HG03432 (cell line): Measurements from ENCODE around the gene PLD1.
"Not testable (repeated sequence)": the region's sequence is repeated elsewhere in the genome, so short reads cannot be mapped to it uniquely, and the experiment has no call there.

ENCODE experiments used
- ATAC-seq: cut with Tn5 transposase; IDR thresholded peaks from one replicate; pipeline ENCODE4 v1.9.1; 2021; ENCODE audit warnings: mild to moderate bottlenecking, moderate library complexity; ENCODE audit not compliant: unreplicated experiment

The PLD1 gene

DNA sequence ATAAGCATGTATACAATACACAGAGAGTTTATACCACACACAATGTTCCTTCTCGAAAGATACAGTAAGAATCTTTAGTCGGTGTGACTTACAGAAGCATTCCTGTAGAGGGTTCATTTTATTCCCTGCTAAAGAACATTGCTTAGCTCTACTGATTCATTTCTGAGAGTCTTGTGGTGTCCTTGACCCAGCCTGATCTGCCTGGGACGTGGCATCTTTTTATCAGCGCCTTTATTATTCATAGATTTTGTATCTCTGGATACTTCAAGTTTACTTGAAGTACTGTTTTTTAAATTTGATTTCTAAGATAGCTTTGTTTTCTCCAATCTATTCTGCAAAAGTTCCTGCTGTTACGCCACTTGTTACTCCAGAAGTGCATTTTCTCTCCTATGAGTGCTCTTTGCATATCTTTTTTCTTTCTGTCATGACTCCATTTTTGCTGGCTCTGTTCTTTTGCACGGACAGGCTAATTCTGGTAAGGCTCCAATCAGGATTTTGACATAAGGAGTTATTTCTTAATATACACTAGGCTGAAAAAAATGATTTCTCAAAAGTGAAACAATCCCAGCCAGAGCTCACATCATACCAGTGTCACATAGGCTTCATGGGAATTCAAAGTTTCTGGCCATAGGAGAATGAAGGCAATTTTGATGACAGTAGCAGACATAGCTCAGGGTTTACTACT, 235.6 kb downstream of the PLD1 start:
- no peak for ATAC-seq

- ATAC-seq = no peak
These were observed 240.6 kb downstream of the PLD1 start for GRCh38 chr3:171569571-171570132.

DNA sequence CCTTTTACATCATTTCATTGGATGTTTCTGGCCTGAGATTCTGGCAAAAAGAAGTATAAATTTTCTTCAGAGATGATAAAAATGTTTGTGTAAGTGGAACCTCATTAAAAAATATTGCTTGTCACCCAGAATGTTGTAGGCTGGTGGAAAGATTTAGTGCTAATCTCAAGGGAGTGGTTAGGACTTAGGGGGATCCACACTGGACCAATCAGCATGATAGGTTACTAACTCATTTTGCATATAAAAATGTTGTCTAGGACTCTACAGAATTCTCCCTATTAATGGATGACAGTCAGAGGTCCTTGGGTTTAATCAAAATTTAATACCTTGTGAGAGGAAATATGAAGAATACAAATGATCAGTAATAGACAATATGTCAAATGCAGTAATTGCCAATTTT, 241.5 kb downstream of the PLD1 start:
- no peak for ATAC-seq

GRCh38 chr3:171566803-171567422, 243.4 kb downstream of the PLD1 start:
- ATAC-seq = no peak

DNA sequence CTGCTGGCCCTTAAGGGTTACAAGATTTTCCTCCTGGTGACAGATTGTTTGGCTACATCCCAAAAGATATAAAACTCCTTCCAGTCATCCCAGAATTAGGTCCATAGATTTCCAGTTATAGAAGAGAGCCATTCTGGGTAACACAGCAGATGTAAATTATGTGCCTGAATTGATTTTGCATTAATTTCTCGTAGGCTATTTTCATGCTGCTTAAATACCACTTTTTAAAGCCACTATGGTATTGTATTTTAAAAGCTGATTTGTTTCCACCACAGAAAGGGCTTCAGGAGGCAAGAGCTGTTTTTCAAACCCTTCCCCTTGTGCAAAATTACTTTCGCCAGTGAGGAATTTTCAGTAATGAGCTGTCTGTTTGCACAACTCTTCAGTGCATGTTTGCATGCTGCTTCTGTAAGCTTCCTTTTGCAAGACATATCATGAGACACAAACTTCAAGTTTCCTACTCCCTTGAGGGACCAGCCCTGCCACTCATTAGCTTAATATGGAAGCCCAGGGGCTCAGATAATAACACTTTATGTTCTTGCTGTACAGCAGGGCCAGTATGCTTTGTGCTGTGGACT, 244.7 kb downstream of the PLD1 start:
- no peak for ATAC-seq

GRCh38 chr3:171564748-171565480, 245.4 kb downstream of the PLD1 start:
- ATAC-seq = no peak

DNA sequence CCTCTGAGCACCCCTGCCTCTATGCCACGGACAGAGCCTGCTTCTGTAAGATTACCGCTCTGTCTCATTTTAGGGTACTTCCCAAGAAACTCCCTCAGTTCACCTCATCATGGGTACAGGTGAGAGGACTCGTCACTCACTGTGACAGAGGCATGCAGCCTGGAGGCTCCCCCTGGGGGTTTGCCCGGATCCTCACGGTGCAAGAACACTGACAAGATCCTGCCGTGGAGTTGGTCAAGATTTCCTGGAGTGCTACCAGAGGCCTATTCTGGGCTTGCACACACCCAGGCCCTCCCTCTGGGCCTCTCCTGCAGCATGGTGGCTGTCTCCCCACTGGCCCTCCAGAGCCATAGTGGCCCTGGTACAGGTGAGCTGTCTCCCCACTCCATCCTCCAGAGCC, 247.0 kb downstream of the PLD1 start:
- no peak for ATAC-seq

DNA sequence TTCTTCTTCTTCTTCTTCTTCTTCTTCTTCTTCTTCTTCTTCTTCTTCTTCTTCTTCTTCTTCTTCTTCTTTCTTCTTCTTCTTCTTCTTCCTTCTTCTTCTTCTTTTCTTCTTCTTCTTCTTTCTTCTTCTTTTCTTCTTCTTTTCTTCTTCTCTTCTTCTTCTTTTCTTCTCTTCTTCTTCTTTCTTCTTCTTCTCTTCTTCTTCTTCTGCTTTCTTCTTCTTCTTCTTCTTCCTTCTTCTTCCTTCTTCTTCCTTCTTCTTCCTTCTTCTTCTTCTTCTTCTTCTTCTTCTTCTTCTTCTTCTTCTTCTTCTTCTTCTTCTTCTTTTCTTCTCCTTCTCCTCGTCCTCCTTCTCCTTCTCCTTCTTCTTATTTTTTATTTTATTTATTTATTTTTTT, 247.8 kb downstream of the PLD1 start:
- ATAC-seq = not testable (repeated sequence)

GRCh38 chr3:171561596-171562323, 248.5 kb downstream of the PLD1 start:
- peak; percentile 59 for ATAC-seq

DNA sequence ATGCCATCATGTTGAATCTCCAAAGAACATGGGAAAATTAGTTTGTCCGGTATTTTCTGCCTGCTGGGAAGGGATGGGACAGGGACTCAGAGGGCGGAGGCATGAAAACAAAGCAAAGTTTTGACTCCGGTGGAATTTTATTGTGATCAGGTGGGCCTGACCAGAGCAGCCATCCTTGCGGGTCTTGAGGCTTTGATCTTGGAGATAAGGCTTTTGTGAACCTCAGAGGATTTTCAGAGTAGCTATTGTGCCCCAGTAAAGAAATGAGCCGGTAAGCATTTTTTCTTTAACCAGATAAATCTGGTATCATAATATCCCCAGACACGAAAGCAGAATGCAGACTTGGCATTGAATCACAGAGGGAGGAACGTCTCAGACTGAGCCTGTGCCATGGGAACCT, 250.7 kb downstream of the PLD1 start:
- no peak for ATAC-seq

GRCh38 chr3:171558188-171558696, 252.0 kb downstream of the PLD1 start:
- ATAC-seq = no peak

DNA sequence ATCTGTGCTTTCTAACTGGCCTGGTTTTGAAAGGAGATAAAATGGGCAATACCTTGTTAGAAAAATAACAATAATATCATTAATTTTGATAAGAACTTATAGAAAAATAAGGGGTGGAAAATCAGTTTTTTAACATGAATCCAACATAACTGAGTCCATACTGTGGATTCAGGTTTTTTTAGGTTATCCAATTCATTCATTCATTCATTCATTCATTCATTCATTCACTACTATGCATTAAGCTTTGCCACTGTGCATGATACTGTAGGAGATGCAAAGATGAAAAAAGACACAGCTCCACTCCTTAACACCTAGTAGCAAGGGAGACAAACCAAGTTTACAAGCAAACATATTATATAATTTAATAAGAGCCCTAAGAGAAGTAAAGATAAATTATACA, 253.1 kb downstream of the PLD1 start:
- no peak for ATAC-seq

DNA sequence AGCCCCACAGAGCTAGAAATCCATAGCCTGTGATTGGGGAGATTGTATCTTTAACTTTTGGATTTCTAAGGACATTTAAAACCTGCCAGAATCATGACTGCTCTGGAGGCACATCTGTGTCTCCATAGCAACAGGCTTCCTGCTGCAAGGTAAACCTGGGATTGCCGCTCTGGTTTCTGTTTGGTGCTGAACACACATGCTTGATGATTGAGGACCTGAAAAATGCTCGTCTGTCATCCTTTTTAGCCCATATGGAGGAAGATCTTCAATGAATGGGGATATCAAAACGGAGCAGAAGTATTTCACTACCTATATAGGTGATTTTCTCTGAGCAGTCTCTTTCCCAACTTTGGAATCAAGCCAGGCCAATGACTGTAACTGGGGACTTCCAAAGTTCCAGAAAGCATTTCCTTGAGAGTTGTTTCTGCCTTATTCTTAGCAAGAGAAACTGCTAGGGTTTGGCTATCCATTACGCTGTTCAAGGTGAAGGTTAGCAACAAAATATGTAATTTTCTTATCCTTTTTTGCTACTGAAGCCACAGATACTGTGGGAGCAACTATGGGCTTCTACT, 253.6 kb downstream of the PLD1 start:
- no peak for ATAC-seq

DNA sequence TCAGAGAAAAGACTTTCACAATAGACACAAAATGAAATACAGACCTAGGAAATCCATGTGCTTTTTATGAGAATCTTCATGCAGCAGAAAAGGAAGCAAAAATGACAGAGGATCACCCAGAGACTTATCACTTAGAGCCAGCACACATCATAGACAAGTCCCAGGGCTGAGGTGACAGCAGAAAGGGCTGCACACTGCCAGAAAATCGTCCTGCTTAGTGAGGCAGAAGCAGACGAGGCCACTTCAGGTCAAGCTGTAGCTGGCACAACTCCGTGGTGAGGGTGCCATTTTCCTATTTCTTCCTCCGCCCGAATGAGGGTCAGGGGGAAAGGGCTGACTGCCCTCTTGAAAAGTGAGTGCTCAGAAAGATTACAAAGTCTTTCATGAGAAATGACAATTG, 254.1 kb downstream of the PLD1 start:
- ATAC-seq = no peak

GRCh38 chr3:171553086-171553485, 257.2 kb downstream of the PLD1 start:
- ATAC-seq = no peak

- ATAC-seq = no peak
These were observed 257.8 kb downstream of the PLD1 start for GRCh38 chr3:171552531-171552930.

- ATAC-seq = no peak
These were observed 259.0 kb downstream of the PLD1 start for GRCh38 chr3:171551296-171551695.
